Sigmoid colon (tissue), 7 donors: ENCODE results near the gene C6orf141. TPM values are rescaled to one million over a fixed set of nuclear protein-coding genes. Genes with fewer than 3 reads are reported as not detected.

Experiments
- DNase-seq: peaks from one replicate; pipeline ENCODE4 v3.0.0-alpha.2; 2019
- H3K27ac ChIP-seq, 4 donors: fragments of 200-600 bp; sonication (generic); one replicate each; pipeline ENCODE4 v1.5.1; 2016 to 2019; ENCODE audit warnings: mild to moderate bottlenecking in 1 of 4
- H3K27me3 ChIP-seq, 3 donors: fragments of 200-600 bp; sonication (generic); one replicate each; pipeline ENCODE4 v1.5.1; 2019; ENCODE audit warnings: mild to moderate bottlenecking in 1 of 3
- H3K36me3 ChIP-seq, 4 donors: fragments of 200-600 bp; sonication (generic); one replicate each; pipeline ENCODE4 v1.5.1; 2016 to 2019
- H3K4me1 ChIP-seq, 4 donors: fragments of 200-600 bp; sonication (generic); one replicate each; pipeline ENCODE4 v1.5.1; 2017 to 2019
- H3K4me3 ChIP-seq, 4 donors: fragments of 200-600 bp; sonication (generic); one replicate each; pipeline ENCODE4 v1.5.1; 2017 to 2019; ENCODE audit warnings: mild to moderate bottlenecking in 2 of 4, moderate library complexity in 1 of 4
- H3K9me3 ChIP-seq, 4 donors: fragments of 200-600 bp in 3 of 4; sonication (generic) in 3 of 4; one replicate each; pipeline versions ENCODE4 v1.5.1 to v1.6.1; 2013 to 2019
- EP300 ChIP-seq, 4 donors: sonication (generic); formaldehyde crosslinking; IDR thresholded peaks; one replicate each; pipeline ENCODE4 v1.6.1; 2017; ENCODE audit warnings: antibody characterized with exemption in 4 of 4
- POLR2A ChIP-seq, 2 donors: fragments of 450-650 bp; IDR thresholded peaks; one replicate each; pipeline ENCODE4 v1.6.1; 2016; ENCODE audit warnings: antibody characterized with exemption in 2 of 2, mild to moderate bottlenecking in 2 of 2, moderate library complexity in 2 of 2
- POLR2AphosphoS5 ChIP-seq, 4 donors: sonication (generic); formaldehyde crosslinking; IDR thresholded peaks; one replicate each; pipeline ENCODE4 v1.6.1; 2017; ENCODE audit warnings: antibody characterized with exemption in 4 of 4
- WGBS, 2 donors: extraction: QIAGEN DNeasy Blood & Tissue Kit; methylation state at CpG; one replicate each; pipeline ENCODE4 v1.1.7; 2013; 5-methylcytosine and 5-hydroxymethylcytosine counted together
- intact Hi-C: fragments of 100-400 bp; cut with DNase I; formaldehyde crosslinking; loops from one replicate; pipeline ENCODE4 v1.15.1; 2023
- polyA plus RNA-seq, 3 donors: library from polyadenylated mRNA; stranded (reverse); fragments of 200-250 nt; gene quantifications; one replicate each; pipeline ENCODE4 v1.2.3, GENCODE V29; 2013
- total RNA-seq, 4 donors: library from RNA; depleted of rRNA; stranded (reverse); fragments of >200 nt; gene quantifications; one replicate each; pipeline ENCODE4 v1.1.0, GENCODE V29; 2016
- TF ChIP-seq, protein P1 (sequence below), 4 experiments: fragments of 450-650 bp in 3 of 4; fragments of 200-600 bp in 1 of 4; IDR thresholded peaks; one replicate each; pipeline ENCODE4 v1.5.1; 2016 to 2019; ENCODE audit warnings: antibody characterized with exemption in 4 of 4, mild to moderate bottlenecking in 3 of 4, moderate library complexity in 2 of 4
- donor health status: healthy with polysubstance abuse.
- donor health status: Bipolar disorder and iron deficiency.
- donor health status: healthy.

Gene C6orf141
- total RNA-seq: 1 to 10 TPM; 1.4 to 6.9 (median 3.8) TPM
- 1 to 10 TPM; 1.8 to 3.9 (median 3.4) TPM for polyA plus RNA-seq

DNA sequence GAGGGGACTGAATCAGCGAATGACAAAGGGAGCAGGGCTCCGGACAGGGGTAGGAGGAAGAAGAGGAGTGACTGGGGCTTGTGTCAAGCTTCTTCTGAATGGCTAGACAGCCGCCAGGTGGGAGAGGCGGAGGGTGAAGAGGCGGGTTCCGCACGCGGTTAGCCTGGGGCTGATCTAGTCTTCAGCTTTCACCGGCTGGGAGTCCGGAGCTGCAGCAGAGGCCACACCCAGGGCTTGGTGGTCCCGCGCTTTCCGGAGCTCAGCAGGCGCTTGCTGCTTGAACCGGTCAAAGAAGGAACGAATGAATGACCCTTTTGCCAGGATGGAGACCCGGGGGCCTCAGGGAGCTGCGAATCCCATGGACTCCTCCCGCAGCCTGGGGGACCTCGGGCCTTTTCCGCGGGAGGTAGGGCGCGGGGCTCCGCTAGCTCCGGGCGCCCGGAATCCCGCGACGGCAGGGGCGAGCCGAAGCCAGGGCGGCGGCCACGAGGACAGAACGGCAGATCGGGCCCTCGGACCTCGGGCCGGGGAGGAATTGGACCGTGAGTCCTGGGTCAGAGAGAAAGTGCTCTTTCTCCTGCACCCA lies at the start of gene C6orf141:
Gene C6orf141, plus strand, starts transcription at position 177 of the 586 bp plus-strand sequence. Its CDS starts 125 bp downstream, at position 302.
- no peaks in the 10 kb centered on the region for H3K36me3 ChIP-seq
- peaks cover 8 to 35% (median 10%) of the 10 kb centered on the region in 3 donors for H3K27me3 ChIP-seq
- intact Hi-C loops: no loop called here
- TF ChIP-seq POLR2AphosphoS5 (IDR thresholded peaks at IDR 0.05) (no peak), EP300 (IDR thresholded peaks at IDR 0.05) (no peak)
- TF ChIP-seq, protein P1, sequence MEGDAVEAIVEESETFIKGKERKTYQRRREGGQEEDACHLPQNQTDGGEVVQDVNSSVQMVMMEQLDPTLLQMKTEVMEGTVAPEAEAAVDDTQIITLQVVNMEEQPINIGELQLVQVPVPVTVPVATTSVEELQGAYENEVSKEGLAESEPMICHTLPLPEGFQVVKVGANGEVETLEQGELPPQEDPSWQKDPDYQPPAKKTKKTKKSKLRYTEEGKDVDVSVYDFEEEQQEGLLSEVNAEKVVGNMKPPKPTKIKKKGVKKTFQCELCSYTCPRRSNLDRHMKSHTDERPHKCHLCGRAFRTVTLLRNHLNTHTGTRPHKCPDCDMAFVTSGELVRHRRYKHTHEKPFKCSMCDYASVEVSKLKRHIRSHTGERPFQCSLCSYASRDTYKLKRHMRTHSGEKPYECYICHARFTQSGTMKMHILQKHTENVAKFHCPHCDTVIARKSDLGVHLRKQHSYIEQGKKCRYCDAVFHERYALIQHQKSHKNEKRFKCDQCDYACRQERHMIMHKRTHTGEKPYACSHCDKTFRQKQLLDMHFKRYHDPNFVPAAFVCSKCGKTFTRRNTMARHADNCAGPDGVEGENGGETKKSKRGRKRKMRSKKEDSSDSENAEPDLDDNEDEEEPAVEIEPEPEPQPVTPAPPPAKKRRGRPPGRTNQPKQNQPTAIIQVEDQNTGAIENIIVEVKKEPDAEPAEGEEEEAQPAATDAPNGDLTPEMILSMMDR (IDR thresholded peaks at IDR 0.05): no peak
- no peak within 1 kb of the TSS for H3K27ac ChIP-seq
- H3K9me3 ChIP-seq: no peaks in the 10 kb centered on the region
- WGBS, 2 donors: 1% methylated on average over 42 of the region's 42 CpGs
- no peak for DNase-seq
- peak within 1 kb of the TSS in 3 of 4 donors; percentile 27 to 44 (median 42) for H3K4me3 ChIP-seq
- peaks cover 0 to 18% (median 17%) of the 10 kb centered on the region in 4 donors for H3K4me1 ChIP-seq

DNA sequence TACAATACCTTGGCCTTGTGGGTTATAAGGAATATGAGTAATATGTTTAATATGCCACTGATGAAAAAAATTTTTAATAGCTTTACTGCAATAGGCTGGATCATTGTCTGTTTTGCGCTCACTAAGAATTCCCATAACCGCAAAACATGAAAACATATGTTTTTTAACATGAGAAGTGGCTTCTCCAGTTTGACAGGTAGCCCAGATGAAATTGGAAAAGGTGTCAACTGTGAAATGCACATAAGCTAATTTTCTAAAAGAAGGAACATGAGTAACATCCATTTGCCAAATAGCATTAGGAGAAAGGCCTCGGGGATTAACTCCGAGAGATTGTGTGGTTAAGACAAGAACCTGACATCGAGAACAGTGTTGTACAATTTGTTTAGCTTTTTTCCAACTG lies 45.8 kb upstream of the C6orf141 start:
- no peak for TF ChIP-seq EP300 (IDR thresholded peaks at IDR 0.05)
- Histone ChIP-seq H3K4me3 (no peak overlapping the region), H3K4me1 (no peaks in the 10 kb centered on the region), H3K9me3 (no peaks in the 10 kb centered on the region), H3K27ac (no peak overlapping the region), H3K27me3 (no peaks in the 10 kb centered on the region), H3K36me3 (no peaks in the 10 kb centered on the region)
- DNase-seq: no peak
- WGBS, 2 donors: 78 to 86% methylated on average over 5 of the region's 5 CpGs
- intact Hi-C loops: no loop called here

DNA sequence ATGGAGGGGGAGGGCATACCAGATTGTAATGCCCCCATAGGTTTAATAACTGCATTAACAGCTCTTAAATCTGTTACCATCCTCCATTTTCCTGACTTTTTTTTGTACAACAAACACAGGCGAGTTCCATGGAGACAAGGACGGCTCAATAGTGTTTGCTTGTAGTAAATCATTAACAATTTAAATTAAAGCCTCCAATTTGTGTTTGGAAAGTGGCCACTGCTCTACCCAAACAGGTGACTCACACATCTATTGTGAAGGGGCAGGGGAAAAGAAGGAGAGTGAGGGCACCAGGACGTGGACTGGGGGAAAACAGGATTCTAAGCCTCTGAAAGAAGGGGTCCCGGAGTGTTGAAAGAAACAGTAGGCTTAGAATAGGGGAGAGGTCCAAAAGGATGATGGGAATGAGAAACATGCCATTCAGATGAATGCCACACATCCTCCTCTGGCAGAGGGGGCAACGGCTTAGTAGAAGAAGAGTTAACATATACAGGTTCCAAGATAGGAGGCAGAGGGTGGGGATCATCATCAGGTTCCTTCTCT lies 43.8 kb upstream of the C6orf141 start:
- intact Hi-C loops: no loop called here
- TF ChIP-seq POLR2A (IDR thresholded peaks at IDR 0.05) (no peak), EP300 (IDR thresholded peaks at IDR 0.05) (no peak), POLR2AphosphoS5 (IDR thresholded peaks at IDR 0.05) (no peak)
- TF ChIP-seq, protein P1 (IDR thresholded peaks at IDR 0.05): no peak
- no peaks in the 10 kb centered on the region for H3K27me3 ChIP-seq
- no peaks in the 10 kb centered on the region for H3K9me3 ChIP-seq
- DNase-seq: no peak
- H3K4me3 ChIP-seq: no peak overlapping the region
- H3K27ac ChIP-seq: no peak overlapping the region
- 27 to 79% methylated on average over 5 of the region's 5 CpGs for WGBS, 2 donors
- H3K4me1 ChIP-seq: no peaks in the 10 kb centered on the region
- H3K36me3 ChIP-seq: no peaks in the 10 kb centered on the region

DNA sequence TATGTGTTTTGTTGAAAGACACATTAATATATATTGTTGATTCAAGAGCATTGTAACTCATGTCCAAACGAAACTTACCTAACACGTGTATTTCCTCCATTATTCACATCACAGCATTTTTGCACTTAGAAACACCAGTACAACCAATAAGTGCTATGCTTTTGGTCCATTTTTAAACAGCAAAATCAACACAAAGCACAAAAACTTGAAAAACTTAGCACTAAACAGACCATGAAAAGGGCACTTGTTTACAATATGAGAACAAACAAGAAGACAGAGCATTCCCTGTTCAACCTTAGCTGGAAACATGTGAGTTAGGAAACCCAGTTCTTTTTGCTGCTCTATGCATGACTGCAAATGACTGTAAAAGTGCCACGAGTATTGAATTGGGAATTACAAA lies 41.1 kb upstream of the C6orf141 start:
- Histone ChIP-seq H3K36me3 (no peaks in the 10 kb centered on the region), H3K27me3 (no peaks in the 10 kb centered on the region), H3K27ac (no peak overlapping the region), H3K4me1 (no peaks in the 10 kb centered on the region), H3K4me3 (no peak overlapping the region), H3K9me3 (no peaks in the 10 kb centered on the region)
- TF ChIP-seq, protein P1 (IDR thresholded peaks at IDR 0.05): no peak
- TF ChIP-seq POLR2AphosphoS5 (IDR thresholded peaks at IDR 0.05) (no peak), EP300 (IDR thresholded peaks at IDR 0.05) (no peak), POLR2A (IDR thresholded peaks at IDR 0.05) (no peak)
- intact Hi-C loops: no loop called here
- WGBS, 2 donors: 72 to 77% methylated on average over 3 of the region's 3 CpGs
- no peak for DNase-seq

DNA sequence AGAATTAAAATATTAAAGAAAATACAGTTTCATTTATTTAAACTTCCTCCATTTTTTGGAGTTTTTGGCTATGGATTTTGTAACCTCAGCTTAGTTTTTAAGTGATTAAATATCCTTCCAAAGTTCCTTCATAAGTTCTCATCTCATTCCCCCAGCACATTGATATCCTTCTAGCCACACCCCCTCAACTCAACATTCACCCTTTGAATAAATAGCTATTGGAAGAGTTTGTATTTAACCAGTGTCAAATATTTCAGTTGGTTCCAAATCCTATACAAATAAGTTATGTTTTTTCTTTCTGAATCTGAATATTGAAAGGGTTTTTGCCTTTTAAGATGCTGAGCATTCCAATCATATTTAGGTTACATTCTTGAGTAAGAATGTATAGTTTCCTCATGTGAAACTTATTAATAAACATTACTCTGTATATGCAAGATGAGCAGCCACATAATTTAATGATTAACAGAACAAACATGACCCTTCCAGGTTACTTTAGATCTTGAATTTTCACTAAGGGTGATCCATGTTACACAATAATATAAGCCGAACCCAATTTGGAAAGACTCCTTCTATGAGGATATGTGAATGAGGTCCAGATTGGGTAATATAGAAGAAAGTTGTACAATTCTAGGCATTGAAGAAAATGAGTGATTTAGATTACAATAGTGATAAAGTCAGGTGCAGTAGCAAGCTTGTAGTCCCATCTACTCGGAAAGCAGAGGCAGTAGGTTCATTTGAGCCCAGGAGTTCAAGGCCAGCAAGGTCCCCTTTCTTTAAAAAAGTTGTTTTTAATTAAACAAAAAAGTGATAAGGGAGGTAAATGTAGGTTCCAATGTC lies 37.1 kb upstream of the C6orf141 start:
- intact Hi-C loops: no loop called here
- Histone ChIP-seq H3K4me3 (no peak overlapping the region), H3K4me1 (no peaks in the 10 kb centered on the region), H3K27ac (no peak overlapping the region), H3K27me3 (no peaks in the 10 kb centered on the region), H3K9me3 (no peaks in the 10 kb centered on the region), H3K36me3 (no peaks in the 10 kb centered on the region)
- DNase-seq: no peak
- TF ChIP-seq EP300 (IDR thresholded peaks at IDR 0.05) (no peak), POLR2AphosphoS5 (IDR thresholded peaks at IDR 0.05) (no peak), POLR2A (IDR thresholded peaks at IDR 0.05) (no peak)
- TF ChIP-seq, protein P1 (IDR thresholded peaks at IDR 0.05): no peak
- WGBS, 2 donors: 87% methylated on average over 2 of the region's 2 CpGs
